Left lobe of liver (tissue), 1 donor: Measurements from ENCODE around the gene CZIB. TPM values are rescaled to one million over a fixed set of nuclear protein-coding genes. Genes with fewer than 3 reads are reported as not detected.

ENCODE experiments used
- total RNA-seq: library from RNA; stranded (reverse); gene quantifications from one replicate; pipeline ENCODE4 v1.2.1, GENCODE V29; 2021
- donor health status: DM: no; HTN: yes; CAD: no.

Gene CZIB
- total RNA-seq, 1 donor from 2014 or later = 27.7 TPM

Other genes with a start within 250 kb of the CZIB start
- 3.0 TPM for gene PODN, start 158.4 kb downstream of the CZIB start, total RNA-seq
- gene SLC1A7, start 78.0 kb downstream of the CZIB start, total RNA-seq = 0.35 TPM
- 96.0 TPM for gene CPT2, start 23.8 kb downstream of the CZIB start, total RNA-seq
- gene MAGOH, start 17.9 kb upstream of the CZIB start, total RNA-seq = 15.3 TPM
- 0.33 TPM for gene LRP8, start 107.4 kb upstream of the CZIB start, total RNA-seq
- gene DMRTB1, start 238.8 kb upstream of the CZIB start, total RNA-seq = not detected